Jurkat, Clone E6-1 (cell line): Measurements from ENCODE around the gene CMTM6.
"Not testable (repeated sequence)": the region's sequence is repeated elsewhere in the genome, so short reads cannot be mapped to it uniquely, and the experiment has no call there.

ENCODE experiments used
- DNase-seq: peaks from one replicate; pipeline ENCODE4 v3.0.0-alpha.2; 2011; ENCODE audit warnings: low read depth, low spot score
- H3K4me3 ChIP-seq: 2 replicates; pipeline ENCODE4 v1.5.1; 2011; ENCODE audit warnings: mild to moderate bottlenecking, low read length, control low read depth, moderate library complexity

The CMTM6 gene

GRCh38 chr3:32453346-32453745, 49.3 kb downstream of the CMTM6 start:
- no peak overlapping the region for H3K4me3 ChIP-seq
- DNase-seq = no peak

- no peak overlapping the region for H3K4me3 ChIP-seq
- DNase-seq = no peak
Observed at GRCh38 chr3:32452009-32452408, 50.6 kb downstream of the CMTM6 start.

GRCh38 chr3:32450992-32451659, 51.5 kb downstream of the CMTM6 start:
- no peak overlapping the region for H3K4me3 ChIP-seq
- no peak for DNase-seq

GRCh38 chr3:32450426-32450825, 52.2 kb downstream of the CMTM6 start:
- DNase-seq = no peak
- H3K4me3 ChIP-seq = no peak overlapping the region

GRCh38 chr3:32449691-32450090, 53.0 kb downstream of the CMTM6 start:
- no peak for DNase-seq

GRCh38 chr3:32448686-32449474, 53.8 kb downstream of the CMTM6 start:
- H3K4me3 ChIP-seq = no peak overlapping the region
- DNase-seq = no peak

More at GRCh38 chr3:32449691-32450090, 53.0 kb downstream of the CMTM6 start:
- no peak overlapping the region for H3K4me3 ChIP-seq

- no peak for DNase-seq
- no peak overlapping the region for H3K4me3 ChIP-seq
Observed at GRCh38 chr3:32447865-32448400, 54.7 kb downstream of the CMTM6 start.

GRCh38 chr3:32443478-32443877, 59.2 kb downstream of the CMTM6 start:
- H3K4me3 ChIP-seq = no peak overlapping the region
- DNase-seq = no peak

- no peak overlapping the region for H3K4me3 ChIP-seq
- DNase-seq = no peak
Observed at GRCh38 chr3:32442766-32443165, 59.9 kb downstream of the CMTM6 start.

- H3K4me3 ChIP-seq = no peak overlapping the region
- no peak for DNase-seq
Observed at GRCh38 chr3:32440611-32441350, 61.9 kb downstream of the CMTM6 start.

GRCh38 chr3:32439421-32439820, 63.2 kb downstream of the CMTM6 start:
- not testable (repeated sequence) for H3K4me3 ChIP-seq, DNase-seq

GRCh38 chr3:32438596-32439344, 63.9 kb downstream of the CMTM6 start:
- H3K4me3 ChIP-seq = no peak overlapping the region
- DNase-seq = no peak

- no peak overlapping the region for H3K4me3 ChIP-seq
- no peak for DNase-seq
Observed at GRCh38 chr3:32437896-32438295, 64.8 kb downstream of the CMTM6 start.

GRCh38 chr3:32436816-32437189, 65.8 kb downstream of the CMTM6 start:
- DNase-seq = no peak
- H3K4me3 ChIP-seq = no peak overlapping the region

GRCh38 chr3:32435911-32436815, 66.5 kb downstream of the CMTM6 start:
- no peak for DNase-seq
- H3K4me3 ChIP-seq = no peak overlapping the region

- DNase-seq = no peak
Observed at GRCh38 chr3:32434206-32434605, 68.4 kb downstream of the CMTM6 start.

GRCh38 chr3:32432711-32433530, 69.7 kb downstream of the CMTM6 start:
- DNase-seq = no peak
- no peak overlapping the region for H3K4me3 ChIP-seq

More at GRCh38 chr3:32434206-32434605, 68.4 kb downstream of the CMTM6 start:
- H3K4me3 ChIP-seq = no peak overlapping the region
